Measurements from ENCODE around the gene UTP14A.
A peak's percentile ranks its signal among the peaks of the same experiment; 100 is the strongest.
"Not testable (repeated sequence)": the region's sequence is repeated elsewhere in the genome, so short reads cannot be mapped to it uniquely, and the experiment has no call there.

Gene UTP14A, protein sequence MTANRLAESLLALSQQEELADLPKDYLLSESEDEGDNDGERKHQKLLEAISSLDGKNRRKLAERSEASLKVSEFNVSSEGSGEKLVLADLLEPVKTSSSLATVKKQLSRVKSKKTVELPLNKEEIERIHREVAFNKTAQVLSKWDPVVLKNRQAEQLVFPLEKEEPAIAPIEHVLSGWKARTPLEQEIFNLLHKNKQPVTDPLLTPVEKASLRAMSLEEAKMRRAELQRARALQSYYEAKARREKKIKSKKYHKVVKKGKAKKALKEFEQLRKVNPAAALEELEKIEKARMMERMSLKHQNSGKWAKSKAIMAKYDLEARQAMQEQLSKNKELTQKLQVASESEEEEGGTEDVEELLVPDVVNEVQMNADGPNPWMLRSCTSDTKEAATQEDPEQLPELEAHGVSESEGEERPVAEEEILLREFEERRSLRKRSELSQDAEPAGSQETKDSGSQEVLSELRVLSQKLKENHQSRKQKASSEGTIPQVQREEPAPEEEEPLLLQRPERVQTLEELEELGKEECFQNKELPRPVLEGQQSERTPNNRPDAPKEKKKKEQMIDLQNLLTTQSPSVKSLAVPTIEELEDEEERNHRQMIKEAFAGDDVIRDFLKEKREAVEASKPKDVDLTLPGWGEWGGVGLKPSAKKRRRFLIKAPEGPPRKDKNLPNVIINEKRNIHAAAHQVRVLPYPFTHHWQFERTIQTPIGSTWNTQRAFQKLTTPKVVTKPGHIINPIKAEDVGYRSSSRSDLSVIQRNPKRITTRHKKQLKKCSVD

DNA sequence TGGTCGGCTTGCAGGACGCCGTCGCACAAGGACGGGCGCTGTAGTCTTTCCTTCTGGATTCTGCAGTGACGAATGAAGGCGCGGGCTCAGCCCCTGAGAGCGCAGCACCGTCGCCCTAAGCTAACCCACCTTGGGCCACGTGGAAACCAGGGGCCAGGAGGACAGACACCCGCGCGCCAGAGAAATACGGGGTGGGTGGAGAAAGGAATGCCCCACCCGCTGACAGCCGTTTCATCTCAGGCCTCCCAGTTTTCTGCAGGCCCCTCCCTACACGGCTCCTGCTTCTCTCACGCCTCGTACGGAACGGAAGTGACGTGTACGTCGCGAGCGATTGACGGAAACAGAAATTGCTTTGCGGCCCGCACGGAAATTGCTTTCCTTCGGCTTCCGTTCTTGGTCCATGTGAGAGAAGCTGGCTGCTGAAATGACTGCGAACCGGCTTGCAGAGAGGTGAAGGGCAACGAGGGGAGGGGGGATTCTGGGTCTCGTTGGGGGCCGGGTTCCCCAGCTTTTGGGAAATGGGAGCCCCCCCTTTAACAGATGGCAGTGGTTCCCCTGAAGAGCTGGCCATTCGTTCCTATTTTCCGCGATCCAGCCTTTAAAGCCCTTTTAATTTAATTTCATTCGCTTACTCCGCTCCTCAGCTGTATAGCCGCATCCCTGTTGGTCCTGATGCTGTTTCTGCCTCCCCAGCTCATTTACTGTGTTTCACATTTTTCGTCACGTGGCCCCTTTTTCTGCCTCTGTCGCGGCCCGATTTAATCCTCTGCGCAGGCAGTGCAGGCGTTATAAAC lies at the start of gene UTP14A:
Gene UTP14A (plus strand): TSS at position 378 of the 794 bp plus-strand sequence. CDS start 47 bp downstream, at position 425.
- DNase-seq (ENCODE audit: low read depth in 2 of 2), result peak; percentile 77

DNA sequence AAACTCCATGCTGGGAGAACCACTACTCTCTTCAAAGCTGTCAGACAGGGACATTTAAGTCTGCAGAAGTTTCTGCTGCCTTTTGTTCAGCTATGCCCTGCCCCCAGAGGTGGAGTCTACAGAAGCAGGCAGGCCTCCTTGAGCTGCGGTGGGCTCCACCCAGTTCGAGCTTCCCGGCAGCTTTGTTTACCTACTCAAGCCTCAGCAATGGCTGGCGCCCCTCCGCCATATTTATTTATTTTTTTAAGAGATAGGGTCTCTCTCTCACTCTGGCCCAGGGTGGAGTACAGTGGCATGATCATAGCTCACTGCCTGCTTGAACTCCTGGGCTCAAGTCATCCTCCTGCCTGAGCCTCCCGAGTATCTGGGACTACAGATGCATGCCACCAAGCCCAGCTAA lies 46.8 kb upstream of the UTP14A start:
- DNase-seq (ENCODE audit: low read depth in 2 of 2), result not testable (repeated sequence)

DNA sequence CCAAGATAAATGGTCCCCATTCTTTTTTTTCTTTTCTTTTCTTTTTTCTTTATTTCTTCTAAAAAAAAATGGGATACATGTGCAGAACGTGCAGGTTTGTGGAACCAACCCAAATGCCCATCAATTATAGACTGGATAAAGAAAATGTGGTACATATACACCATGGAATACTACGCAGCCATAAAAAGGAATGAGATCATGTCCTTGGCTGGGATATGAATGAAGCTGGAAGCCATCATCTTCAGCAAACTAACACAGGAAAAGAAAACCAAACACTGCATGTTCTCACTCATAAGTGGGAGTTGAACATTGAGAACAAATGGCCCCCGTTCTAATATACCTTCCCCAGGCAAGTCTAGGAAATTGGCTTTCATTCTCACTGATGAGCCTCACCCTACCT lies 39.6 kb upstream of the UTP14A start:
- not testable (repeated sequence) for DNase-seq (ENCODE audit: low read depth in 2 of 2)

DNA sequence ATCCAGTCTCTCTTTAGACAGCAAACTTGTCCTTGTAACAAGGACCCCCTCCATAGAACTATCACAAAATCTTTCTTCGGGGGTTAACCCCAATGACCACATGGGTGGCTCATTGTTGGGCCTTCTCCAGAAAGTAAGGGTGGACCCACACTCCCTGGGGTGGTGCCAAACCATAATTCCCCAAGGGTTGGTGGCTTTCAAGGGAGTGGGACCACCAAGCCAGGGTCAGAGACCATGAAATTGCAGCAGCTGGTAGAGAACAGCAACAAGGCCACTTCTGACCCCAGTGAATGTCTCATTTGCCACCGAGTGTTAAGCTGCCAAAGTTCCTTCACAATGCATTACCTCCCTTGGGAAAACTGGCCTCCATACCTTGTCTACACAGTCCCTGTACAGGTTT lies 33.4 kb upstream of the UTP14A start:
- DNase-seq (ENCODE audit: low read depth in 2 of 2), result no peak

DNA sequence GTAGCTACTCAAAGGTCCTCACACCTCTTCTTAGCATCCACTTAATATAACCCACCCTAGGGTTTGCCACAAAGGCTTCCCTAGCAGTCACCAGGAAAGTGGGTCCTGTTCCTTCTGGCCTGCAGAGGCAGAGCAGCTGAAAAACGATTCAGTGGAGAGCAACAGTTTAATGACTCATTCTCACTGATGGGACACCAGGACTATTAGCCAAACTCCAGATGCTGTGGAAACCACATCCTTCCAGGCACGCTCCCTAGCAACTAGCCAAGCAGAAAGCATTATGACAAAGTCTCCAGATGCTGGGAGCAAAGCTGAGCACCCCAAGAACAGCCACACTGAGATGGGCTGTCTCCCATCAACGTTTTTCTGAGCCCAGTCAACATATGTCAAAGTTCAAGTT lies 30.3 kb upstream of the UTP14A start:
- no peak for DNase-seq (ENCODE audit: low read depth in 2 of 2)

DNA sequence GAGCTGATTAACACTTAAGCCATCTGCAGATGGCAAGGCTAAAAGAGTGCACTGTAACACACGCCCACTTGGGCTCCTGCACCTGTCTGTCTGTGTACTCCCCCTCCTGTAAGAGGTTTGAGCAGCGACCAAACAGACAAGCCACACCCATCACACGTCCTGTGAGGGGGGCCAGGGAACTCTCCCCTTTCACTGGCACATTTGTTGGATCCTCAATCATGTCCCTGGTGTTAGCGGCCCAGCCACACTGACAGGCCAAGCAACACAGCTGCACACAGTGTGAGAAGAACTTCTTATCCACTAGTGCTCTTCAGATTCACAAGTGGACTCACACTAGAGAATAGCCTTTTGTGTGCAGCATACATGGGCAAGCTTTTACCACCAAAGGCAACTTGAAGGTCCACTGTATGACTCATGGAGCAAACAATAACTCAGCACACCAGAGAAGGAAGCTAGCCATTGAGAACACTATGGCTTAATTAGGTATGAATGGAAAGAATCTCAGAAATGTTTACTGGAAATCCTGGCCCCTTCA lies 29.1 kb upstream of the UTP14A start:
- DNase-seq (ENCODE audit: low read depth in 2 of 2), result no peak

DNA sequence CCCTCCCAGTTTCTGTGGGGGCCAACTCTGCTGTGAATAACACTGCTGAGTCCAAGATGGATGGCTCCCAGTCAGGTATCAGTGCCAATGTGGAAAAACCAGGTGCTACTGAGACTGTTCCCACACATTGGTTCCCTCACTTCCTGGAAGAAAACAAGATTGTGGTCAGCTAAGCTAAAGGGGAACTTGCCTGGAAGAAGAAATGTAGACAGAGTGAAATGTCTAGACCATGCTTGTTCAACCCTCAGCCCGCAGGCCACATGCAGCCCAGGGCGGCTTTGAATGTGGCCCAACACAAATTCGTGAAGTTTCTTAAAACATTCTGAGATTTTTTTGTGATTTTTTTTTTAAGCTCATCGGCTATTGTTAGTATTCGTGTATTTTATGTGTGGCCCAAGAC lies 28.6 kb upstream of the UTP14A start:
- no peak for DNase-seq (ENCODE audit: low read depth in 2 of 2)

DNA sequence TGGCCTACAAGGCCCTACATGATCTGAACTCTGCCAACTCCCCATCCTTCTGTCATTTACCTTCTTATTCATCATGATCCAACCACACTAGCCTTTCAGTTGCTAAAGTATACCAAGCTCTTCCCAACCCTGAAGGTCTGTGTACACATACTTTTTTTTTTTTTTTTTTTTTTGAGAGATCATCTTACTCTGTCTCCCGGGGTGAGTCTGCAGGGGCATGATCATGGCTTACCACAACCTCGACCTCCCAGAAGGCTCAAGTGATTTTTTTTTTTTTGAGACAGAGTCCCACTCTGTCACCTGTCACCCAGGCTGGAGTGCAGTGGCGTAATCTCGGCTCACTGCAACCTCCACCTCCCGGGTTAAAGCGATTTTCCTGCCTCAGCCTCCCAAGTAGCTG lies 5.9 kb upstream of the UTP14A start:
- DNase-seq (ENCODE audit: low read depth in 2 of 2), result no peak

DNA sequence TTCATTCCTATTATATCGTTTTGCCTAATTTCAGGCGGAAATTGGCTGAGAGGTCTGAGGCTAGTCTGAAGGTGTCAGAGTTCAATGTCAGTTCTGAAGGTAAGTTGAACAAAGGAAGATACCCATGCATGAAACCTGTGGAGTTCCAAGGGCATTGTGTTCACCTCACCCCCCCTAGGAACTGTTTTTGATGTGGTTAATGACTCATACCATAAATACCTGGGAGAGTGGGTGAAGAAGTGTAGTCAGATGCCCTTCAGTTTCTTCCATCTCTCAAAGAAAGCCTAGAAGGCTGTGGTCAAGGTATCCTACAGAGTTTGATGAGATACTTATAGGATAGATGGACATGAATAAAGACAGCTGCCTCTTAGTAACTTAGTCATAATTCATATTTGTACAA lies 2.7 kb downstream of the UTP14A start:
- DNase-seq (ENCODE audit: low read depth in 2 of 2), result no peak

DNA sequence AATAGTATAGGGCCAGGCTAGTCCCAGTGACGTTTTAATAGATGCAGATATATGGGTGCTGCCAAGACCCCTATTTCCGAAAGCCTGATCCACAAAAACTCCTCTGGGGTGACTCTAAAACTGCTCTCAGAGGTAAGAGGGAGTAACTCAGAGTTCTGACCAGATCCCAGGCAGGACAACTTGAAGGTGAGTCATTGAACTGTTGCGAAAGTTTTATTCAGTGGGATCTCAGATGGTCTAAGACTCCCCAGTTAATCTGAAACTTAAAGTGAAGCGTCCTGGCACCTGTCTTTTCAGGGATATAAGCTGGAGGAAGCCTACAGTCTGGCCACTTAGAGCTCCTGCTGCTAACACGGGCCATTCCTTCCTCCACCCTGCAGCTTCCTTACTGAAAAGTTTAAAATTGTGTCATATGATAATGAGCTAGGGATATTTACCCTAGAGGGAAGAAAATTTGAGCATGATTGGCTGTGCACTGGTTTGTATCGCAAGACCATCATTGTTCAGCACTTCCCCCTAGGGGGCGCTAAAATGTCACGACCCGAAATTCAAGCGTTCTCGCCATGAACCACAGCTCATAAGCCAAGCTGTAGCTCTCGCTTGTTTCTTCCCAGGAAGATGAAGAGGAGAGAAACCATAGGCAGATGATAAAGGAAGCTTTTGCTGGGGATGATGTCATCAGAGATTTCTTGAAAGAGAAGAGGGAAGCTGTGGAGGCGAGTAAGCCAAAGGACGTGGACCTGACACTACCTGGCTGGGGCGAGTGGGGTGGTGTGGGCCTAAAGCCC lies 19.5 kb downstream of the UTP14A start:
- DNase-seq (ENCODE audit: low read depth in 2 of 2), result peak; percentile 33 to 39

DNA sequence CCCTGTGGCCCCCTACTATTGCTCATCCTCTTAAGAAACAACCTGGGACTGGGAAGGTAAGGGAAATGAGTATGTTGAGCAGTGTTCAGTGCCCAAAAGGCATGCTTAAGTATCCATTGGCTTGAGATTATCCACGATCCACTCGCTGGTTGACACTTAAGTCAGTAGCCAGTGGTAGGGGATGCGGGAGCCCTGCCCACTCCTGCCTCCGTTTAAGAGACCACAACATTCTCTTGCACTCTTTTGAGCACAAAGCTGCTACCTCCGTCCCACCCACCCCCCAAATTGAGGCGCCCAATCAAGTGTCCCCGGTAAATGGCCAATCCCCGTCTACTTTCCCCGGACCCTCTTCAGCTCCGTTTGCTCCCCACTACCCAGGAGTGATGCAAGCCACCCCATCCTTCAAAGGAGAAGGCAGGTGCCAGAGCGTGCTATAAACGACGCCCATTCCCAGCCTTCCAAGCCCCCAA lies 25.0 kb downstream of the UTP14A start:
- DNase-seq (ENCODE audit: low read depth in 2 of 2), result no peak

DNA sequence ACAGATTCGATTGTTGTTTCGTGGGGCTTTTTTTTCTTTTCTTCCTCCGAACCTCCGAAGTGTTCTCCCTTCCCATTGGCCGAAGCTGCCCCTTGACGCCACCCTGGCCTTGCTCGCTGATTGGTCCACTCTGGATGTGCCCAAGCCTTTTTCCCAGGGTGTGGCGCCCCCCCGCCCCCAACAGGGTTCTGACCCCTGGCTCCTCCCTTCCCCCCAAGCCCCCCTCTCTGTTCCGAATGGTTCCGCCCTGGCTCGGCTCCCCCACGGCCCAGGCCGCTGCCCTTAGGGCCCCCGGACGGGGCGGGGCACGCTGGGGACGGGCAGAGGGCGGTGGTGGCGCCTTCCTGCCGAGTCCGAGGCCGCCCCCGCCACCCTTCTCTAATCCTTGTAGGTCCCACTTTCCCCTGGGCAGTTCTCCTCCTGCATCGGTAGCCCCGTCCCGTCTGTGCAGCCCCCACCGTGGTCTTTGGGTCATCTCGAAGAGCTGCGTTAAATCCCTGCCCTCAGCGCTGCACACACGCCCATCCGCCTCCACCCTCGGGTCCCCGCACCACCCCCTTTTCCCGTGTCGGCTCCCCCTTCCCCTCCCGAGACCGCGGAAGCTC lies 25.5 kb downstream of the UTP14A start:
- peak; percentile 23 to 50 for DNase-seq (ENCODE audit: low read depth in 2 of 2)

DNA sequence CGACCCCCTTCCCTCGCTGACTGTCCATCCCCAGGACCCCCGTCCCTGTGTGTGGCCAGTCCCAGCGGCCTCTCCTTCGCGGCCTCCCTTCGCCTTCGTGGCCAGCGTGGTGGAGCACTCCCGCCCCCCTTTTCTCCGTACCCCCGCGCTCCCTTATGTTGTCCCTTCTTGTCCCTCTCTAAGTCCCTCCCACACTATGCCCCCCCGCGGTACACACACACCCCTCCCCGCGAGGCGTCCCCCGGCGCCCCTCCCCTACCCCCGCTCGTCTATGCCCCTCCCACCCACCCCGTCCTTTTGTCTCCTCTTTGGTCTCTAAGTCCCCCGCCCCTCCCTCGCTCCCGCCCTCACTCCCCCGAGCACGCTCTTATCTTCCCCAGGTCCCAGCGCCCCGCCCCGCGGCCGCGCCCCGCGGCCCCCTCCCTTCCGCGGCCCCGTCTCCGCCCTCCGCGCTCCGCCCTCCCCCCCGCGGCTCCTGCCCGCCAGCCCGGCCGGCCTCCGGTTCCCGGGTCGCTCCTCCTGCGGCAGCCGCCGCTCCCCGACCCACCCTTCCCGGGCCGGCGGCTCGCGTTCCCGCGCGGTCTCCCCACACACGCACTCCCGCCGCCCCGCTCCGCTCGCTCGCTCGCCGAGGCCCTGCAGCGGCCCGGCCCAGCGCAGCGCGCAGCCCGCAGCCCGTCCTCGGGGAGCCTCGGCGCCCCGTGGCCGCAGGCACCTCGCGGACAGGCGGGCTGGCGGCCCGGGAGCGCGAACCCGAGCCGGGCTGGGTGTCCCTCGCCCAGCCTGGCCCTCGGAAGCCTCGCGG lies 26.3 kb downstream of the UTP14A start:
- DNase-seq (ENCODE audit: low read depth in 2 of 2), result peak; percentile 50 to 65

DNA sequence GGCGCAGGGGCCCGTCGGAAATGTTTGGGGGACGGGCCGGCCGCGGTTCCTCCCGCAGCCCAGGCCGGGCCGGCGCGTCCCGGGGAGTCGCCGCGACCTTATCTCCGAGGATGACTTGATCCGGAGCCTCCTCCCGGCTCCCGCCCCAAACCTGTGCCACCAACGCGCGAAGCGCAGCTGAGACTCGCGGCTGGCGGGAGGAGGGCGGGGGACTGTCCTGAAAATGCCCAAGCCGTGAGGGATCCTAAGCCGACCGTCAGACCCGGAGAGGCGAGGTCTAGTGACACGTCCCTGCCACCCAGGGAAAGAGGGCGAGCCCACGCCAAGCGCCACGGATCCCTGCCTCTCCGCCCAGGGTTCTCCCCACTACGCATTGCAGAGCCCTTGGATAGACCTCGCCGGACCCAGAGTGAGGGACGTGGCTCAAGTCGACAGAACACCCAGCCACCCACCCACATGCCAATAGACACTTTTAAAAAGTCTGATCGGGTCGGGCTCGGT lies 26.9 kb downstream of the UTP14A start:
- no peak for DNase-seq (ENCODE audit: low read depth in 2 of 2)

DNA sequence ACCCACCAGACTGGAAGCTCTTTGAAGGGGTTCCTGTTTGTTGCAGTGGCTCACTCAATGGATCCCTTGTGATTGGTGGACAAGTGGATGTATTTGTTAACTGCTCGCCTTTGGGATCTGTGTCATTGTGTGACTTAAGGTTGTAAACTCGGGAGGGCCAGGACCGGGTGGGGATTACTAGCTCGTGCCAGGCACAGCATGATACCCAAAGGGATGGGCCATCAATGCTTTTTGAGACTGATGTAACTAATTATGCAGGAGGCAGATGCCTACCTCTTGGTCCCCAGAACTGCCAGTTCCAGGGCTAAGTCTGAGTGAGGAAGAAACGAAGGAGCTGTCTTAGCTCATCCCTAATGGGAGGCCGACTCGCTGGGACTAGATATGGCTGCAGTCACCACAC lies 27.7 kb downstream of the UTP14A start:
- no peak for DNase-seq (ENCODE audit: low read depth in 2 of 2)

DNA sequence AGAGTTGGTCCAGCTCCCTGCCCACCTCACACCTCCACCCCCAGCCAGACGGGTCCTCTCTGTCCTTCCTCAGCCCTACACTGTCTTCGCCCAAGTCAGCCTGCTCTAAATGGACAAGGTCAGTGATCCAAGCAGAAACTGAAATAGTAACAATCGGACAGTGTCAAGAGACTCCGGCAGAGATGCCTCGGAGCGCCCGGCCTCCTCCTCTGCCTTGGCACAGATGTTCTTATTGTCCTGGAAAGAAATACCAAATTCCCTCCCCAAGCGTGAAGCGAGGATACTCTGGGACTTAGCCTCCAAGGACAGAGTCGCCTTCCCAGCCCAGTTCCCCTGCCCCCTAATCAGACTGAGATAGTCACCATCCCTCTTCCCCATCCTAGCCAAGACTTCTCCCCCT lies 28.5 kb downstream of the UTP14A start:
- DNase-seq (ENCODE audit: low read depth in 2 of 2), result no peak

DNA sequence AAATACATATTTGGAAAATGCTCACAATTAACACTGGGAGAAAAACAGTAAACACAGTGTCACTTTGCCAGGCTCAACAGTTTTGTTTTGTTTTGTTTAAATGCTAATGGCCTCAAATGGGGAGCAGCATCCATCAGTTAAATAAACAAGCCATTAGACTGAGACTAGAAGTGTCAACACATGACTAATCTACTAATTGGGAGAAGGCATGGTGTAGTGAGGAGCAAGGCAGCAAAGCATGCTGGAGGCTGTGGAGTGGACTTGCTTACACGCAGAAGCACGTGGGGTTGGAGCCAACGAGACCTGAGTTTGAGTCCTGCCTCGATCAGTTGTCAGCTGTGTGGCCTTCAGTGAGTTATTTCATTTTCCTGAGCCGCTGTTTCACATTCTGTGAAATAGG lies 29.0 kb downstream of the UTP14A start:
- DNase-seq (ENCODE audit: low read depth in 2 of 2), result no peak

DNA sequence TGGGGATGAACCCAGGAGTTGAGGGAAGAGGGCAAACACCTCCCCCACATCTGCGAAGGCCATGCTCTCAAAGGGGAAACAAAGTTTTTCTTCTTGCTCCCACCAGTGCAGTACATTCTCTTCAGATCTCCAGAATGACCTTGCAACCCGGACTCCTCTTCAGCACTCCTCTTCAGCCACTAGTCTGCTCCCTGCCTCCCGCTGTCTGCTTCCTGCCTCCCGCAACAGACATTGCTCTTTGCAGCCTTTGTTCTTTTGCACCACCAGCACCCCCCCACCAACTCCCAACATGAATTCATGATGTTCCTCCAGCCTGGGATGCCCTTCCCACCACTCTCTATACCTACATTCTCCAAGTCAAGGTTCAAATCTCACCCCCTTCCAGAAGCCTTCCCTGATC lies 32.1 kb downstream of the UTP14A start:
- no peak for DNase-seq (ENCODE audit: low read depth in 2 of 2)

DNA sequence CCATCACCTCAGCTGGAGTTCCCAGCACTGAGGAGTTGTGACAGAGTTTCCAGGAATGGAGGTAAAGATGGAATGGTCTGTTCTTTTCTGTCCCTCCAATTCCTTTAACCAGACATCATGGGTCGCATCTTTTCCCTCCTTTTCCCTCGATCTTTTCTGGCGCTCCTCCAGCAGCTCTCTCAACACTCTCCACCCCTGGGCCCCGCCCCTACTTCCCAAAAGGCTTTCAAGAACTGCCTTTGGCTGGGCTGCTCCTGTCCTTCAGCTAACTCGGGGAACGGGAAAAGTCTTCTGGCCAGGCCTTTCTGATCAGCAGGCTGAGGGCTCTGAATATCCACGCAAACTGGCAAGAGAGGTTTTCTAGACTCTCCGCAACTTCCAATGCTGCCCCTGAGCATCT lies 34.0 kb downstream of the UTP14A start:
- DNase-seq (ENCODE audit: low read depth in 2 of 2), result no peak

DNA sequence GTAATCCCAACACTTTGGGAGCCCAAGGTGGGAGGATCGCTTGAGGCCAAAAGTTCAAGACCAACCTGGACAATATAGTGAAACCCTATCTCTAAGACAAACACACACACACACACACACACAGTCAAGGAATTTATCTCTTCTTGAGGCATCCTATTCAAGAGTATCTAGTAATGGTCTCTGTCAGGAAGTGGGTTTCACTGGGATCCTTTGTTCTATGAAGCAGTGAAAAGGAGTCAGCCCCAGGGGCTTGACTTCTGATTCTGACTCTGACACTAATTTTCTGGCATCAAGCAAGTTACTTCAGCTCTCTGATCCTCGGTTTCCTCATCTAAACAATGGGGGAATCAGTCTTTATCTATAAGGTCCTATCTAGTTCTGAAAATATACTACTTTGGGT lies 34.8 kb downstream of the UTP14A start:
- DNase-seq (ENCODE audit: low read depth in 2 of 2), result no peak

All from stimulated activated CD8-positive, alpha-beta memory T cell treated with anti-CD3 and anti-CD28 coated beads, Interleukin-15, amount 100 ng/mL, for 48 hours (primary cell).